ENCODE data around the gene TTLL9.

TTLL9 gene

GRCh38 chr20:31837896-31838397 lies 32.5 kb upstream of the TTLL9 start:
- DNase-seq = no peak

- DNase-seq = no peak
Measured at GRCh38 chr20:31838646-31839292, 31.7 kb upstream of the TTLL9 start.

GRCh38 chr20:31839782-31840487 lies 30.5 kb upstream of the TTLL9 start:
- no peak for DNase-seq

GRCh38 chr20:31840906-31841816 lies 29.3 kb upstream of the TTLL9 start:
- DNase-seq = no peak

- no peak for DNase-seq
Measured at GRCh38 chr20:31841928-31842327, 28.5 kb upstream of the TTLL9 start.

- DNase-seq = no peak
Measured at GRCh38 chr20:31842471-31843157, 27.8 kb upstream of the TTLL9 start.

- DNase-seq = no peak
Measured at GRCh38 chr20:31843288-31843687, 27.1 kb upstream of the TTLL9 start.

GRCh38 chr20:31843881-31844280 lies 26.6 kb upstream of the TTLL9 start:
- no peak for DNase-seq

- DNase-seq = no peak
Measured at GRCh38 chr20:31844737-31845299, 25.6 kb upstream of the TTLL9 start.

GRCh38 chr20:31845300-31845863 lies 25.1 kb upstream of the TTLL9 start, which contains the start of gene FOXS1:
Gene FOXS1, minus strand, starts transcription at chr20:31845604. Its CDS starts 62 bp downstream, at chr20:31845542.
- DNase-seq = no peak

- no peak for DNase-seq
Measured at GRCh38 chr20:31846793-31847138, 23.7 kb upstream of the TTLL9 start.

- DNase-seq = no peak
Measured at GRCh38 chr20:31848088-31848999, 22.1 kb upstream of the TTLL9 start.

- DNase-seq = no peak
Measured at GRCh38 chr20:31849306-31849930, 21.0 kb upstream of the TTLL9 start.

- no peak for DNase-seq
Measured at GRCh38 chr20:31851240-31851955, 19.0 kb upstream of the TTLL9 start.

GRCh38 chr20:31853481-31853880 lies 17.0 kb upstream of the TTLL9 start:
- no peak for DNase-seq

- no peak for DNase-seq
Measured at GRCh38 chr20:31856516-31856915, 13.9 kb upstream of the TTLL9 start.

GRCh38 chr20:31857861-31858759 lies 12.3 kb upstream of the TTLL9 start:
- DNase-seq = no peak

- no peak for DNase-seq
Measured at GRCh38 chr20:31858760-31859083, 11.7 kb upstream of the TTLL9 start.

All from stimulated activated CD4-positive, alpha-beta T cell treated with anti-CD3 and anti-CD28 coated beads, Interleukin-2, amount 100 ng/mL, for 48 hours (primary cell).